Skeletal muscle tissue (tissue), 4 donors: Measurements from ENCODE around the gene ZPBP2. TPM values are rescaled to one million over a fixed set of nuclear protein-coding genes. Genes with fewer than 3 reads are reported as not detected.
"Not testable (repeated sequence)": the region's sequence is repeated elsewhere in the genome, so short reads cannot be mapped to it uniquely, and the experiment has no call there.

Experiments used
- H3K27ac ChIP-seq: one replicate; pipeline ENCODE4 v1.7.0; 2013; ENCODE audit warnings: mild to moderate bottlenecking, low read depth, low read length, inconsistent platforms
- H3K27me3 ChIP-seq, 3 donors: one replicate each; pipeline ENCODE4 v1.7.0; 2013; ENCODE audit warnings: low read length in 3 of 3; ENCODE audit not compliant: control insufficient read depth in 3 of 3, insufficient read depth in 3 of 3
- H3K36me3 ChIP-seq, 3 donors: one replicate each; pipeline ENCODE4 v1.7.0; 2013; ENCODE audit warnings: low read length in 3 of 3; ENCODE audit not compliant: control insufficient read depth in 3 of 3, insufficient read depth in 3 of 3
- H3K4me1 ChIP-seq, 3 donors: one replicate each; pipeline ENCODE4 v1.7.0; 2013; ENCODE audit warnings: low read length in 3 of 3, mild to moderate bottlenecking in 3 of 3; ENCODE audit not compliant: control insufficient read depth in 3 of 3, insufficient read depth in 3 of 3
- H3K4me3 ChIP-seq, 3 donors: one replicate each; pipeline ENCODE4 v1.7.0; 2013; ENCODE audit warnings: low read length in 3 of 3
- H3K9ac ChIP-seq, 3 donors: one replicate each; pipeline ENCODE4 v1.7.0; 2013; ENCODE audit warnings: low read length in 3 of 3, mild to moderate bottlenecking in 3 of 3, moderate library complexity in 2 of 3, low read depth in 1 of 3
- H3K9me3 ChIP-seq, 3 donors: one replicate each; pipeline ENCODE4 v1.7.0; 2013; ENCODE audit warnings: low read length in 3 of 3; ENCODE audit not compliant: control insufficient read depth in 3 of 3
- total RNA-seq: library from RNA; depleted of rRNA; stranded (reverse); fragments of >200 nt; gene quantifications from one replicate; pipeline ENCODE4 v1.2.3, GENCODE V29; 2014
- donor health status: Osteomylitis.

Gene ZPBP2
- total RNA-seq, 1 donor from 2014 or later, result not detected

- Histone ChIP-seq H3K9me3 (peaks cover 0 to 9% (median 2%) of the 10 kb centered on the region in 3 donors), H3K4me1 (peaks cover 0 to 4% (median 3%) of the 10 kb centered on the region in 3 donors), H3K9ac (no peak overlapping the region), H3K4me3 (no peak overlapping the region), H3K27me3 (peaks cover 44 to 51% (median 45%) of the 10 kb centered on the region in 3 donors), H3K36me3 (no peaks in the 10 kb centered on the region), H3K27ac (no peak overlapping the region)
Measured at GRCh38 chr17:39868554-39868942, 546 bp downstream of the ZPBP2 start.

DNA sequence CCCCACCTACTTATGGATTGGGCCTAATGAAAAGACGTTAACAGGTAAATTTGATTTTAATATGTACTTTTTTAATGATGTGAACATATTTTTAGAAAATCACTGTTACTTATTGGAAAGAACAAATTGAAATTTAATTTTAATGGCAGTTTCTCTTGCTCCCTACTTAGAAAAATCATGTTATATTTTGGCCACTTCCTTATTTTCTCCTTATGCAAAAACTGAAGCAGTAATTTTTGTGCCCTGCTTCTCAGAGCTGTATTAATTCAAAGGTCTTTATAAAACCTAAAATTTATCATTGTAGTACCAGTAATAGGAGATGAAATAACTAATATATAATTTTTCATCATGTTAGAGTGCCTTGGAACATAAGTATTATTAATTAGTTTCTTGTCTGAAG, 2.8 kb downstream of the ZPBP2 start:
- H3K4me1 ChIP-seq, result no peaks in the 10 kb centered on the region
- no peak overlapping the region for H3K4me3 ChIP-seq
- H3K9ac ChIP-seq, result no peak overlapping the region
- H3K27me3 ChIP-seq, result peaks cover 24 to 34% (median 26%) of the 10 kb centered on the region in 3 donors
- no peak overlapping the region for H3K27ac ChIP-seq
- no peaks in the 10 kb centered on the region for H3K36me3 ChIP-seq
- peaks cover 0 to 9% (median 2%) of the 10 kb centered on the region in 3 donors for H3K9me3 ChIP-seq

- no peak overlapping the region for H3K27ac ChIP-seq
- H3K4me1 ChIP-seq, result no peaks in the 10 kb centered on the region
- no peak overlapping the region for H3K4me3 ChIP-seq
- peaks cover 16 to 27% (median 21%) of the 10 kb centered on the region in 3 donors for H3K27me3 ChIP-seq
- peaks cover 0 to 9% (median 2%) of the 10 kb centered on the region in 3 donors for H3K9me3 ChIP-seq
- no peaks in the 10 kb centered on the region for H3K36me3 ChIP-seq
- H3K9ac ChIP-seq, result no peak overlapping the region
Measured at GRCh38 chr17:39871801-39872200, 3.8 kb downstream of the ZPBP2 start.

DNA sequence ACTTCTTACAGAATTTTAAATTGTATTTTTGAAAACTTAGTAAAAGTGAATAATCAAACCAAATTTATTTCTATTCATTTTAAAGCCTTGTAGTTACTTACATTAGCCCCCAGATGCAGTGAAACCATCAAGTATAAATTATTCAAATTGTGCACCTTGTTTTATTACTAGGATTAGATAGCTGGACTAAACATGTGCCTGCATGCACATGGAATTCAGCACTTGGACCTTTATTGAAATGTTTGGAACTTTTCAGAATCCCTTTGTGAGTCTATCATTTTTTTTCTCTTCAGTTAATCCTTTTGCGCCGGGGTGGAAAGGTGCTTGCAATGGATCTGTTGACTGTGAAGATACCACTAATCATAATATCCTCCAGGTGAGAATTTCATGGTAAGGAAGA, 4.7 kb downstream of the ZPBP2 start:
- Histone ChIP-seq H3K4me3 (no peak overlapping the region), H3K4me1 (no peaks in the 10 kb centered on the region), H3K9me3 (peaks cover 0 to under 1% (median 0%) of the 10 kb centered on the region in 3 donors), H3K9ac (no peak overlapping the region), H3K27me3 (peaks cover 6 to 17% (median 17%) of the 10 kb centered on the region in 3 donors), H3K27ac (no peak overlapping the region), H3K36me3 (no peaks in the 10 kb centered on the region)

DNA sequence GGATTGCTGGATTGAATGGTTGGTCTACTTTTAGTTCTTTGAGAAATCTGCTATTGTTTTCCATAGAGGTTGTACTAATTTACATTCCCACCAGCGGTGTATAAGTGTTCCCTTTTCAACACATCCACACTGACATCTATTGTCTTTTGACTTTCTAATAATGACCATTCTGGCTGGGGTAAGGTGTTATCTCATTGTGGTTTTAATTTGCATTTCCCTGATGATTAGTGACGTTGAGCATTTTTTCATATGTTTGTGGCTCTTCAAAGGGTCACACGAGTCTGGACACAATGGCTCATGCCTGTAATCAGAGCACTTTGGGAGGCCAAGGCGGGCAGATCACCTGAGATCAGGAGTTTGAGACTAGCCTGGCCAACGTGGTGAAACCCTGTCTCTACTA, 18.1 kb downstream of the ZPBP2 start:
- not testable (repeated sequence) for H3K36me3 ChIP-seq, H3K4me1 ChIP-seq, H3K9ac ChIP-seq, H3K27ac ChIP-seq, H3K4me3 ChIP-seq, H3K27me3 ChIP-seq, H3K9me3 ChIP-seq

- H3K4me1 ChIP-seq, result no peaks in the 10 kb centered on the region
- H3K27ac ChIP-seq, result no peak overlapping the region
- no peaks in the 10 kb centered on the region for H3K9me3 ChIP-seq
- no peak overlapping the region for H3K9ac ChIP-seq
- H3K36me3 ChIP-seq, result no peaks in the 10 kb centered on the region
- peaks cover 4 to 5% (median 4%) of the 10 kb centered on the region in 3 donors for H3K27me3 ChIP-seq
- H3K4me3 ChIP-seq, result no peak overlapping the region
Measured at GRCh38 chr17:39887078-39887477, 19.1 kb downstream of the ZPBP2 start.

DNA sequence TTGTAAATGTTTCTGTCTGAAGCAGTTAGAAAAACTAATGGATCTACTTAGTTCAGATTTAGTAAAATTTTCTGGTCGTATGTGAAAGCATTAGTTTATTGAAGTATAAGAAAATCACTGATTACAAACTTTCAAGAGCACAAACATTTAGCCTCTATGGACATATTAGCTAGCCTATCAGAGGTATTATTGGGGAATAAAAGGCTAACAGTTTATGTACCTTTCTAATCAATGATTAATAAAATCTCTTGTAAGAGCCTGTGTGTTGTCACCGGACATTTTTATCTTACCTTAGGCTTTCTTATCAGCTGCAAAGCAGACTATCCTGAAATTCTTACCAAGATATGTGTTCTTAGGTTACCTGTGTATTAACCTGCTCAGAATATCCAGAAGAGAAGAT, 21.2 kb downstream of the ZPBP2 start:
- Histone ChIP-seq H3K27me3 (peaks cover 5 to 16% (median 12%) of the 10 kb centered on the region in 3 donors), H3K4me3 (no peak overlapping the region), H3K4me1 (no peaks in the 10 kb centered on the region)

GRCh38 chr17:39894681-39895376, 26.8 kb downstream of the ZPBP2 start:
- Histone ChIP-seq H3K9ac (no peak overlapping the region), H3K4me3 (no peak overlapping the region), H3K9me3 (no peaks in the 10 kb centered on the region), H3K27ac (no peak overlapping the region), H3K36me3 (no peaks in the 10 kb centered on the region), H3K27me3 (peaks cover 0 to 12% (median 8%) of the 10 kb centered on the region in 3 donors), H3K4me1 (no peaks in the 10 kb centered on the region)

More for the DNA sequence above, 21.2 kb downstream of the ZPBP2 start:
- H3K9me3 ChIP-seq, result no peaks in the 10 kb centered on the region
- H3K9ac ChIP-seq, result no peak overlapping the region
- no peak overlapping the region for H3K27ac ChIP-seq
- no peaks in the 10 kb centered on the region for H3K36me3 ChIP-seq

DNA sequence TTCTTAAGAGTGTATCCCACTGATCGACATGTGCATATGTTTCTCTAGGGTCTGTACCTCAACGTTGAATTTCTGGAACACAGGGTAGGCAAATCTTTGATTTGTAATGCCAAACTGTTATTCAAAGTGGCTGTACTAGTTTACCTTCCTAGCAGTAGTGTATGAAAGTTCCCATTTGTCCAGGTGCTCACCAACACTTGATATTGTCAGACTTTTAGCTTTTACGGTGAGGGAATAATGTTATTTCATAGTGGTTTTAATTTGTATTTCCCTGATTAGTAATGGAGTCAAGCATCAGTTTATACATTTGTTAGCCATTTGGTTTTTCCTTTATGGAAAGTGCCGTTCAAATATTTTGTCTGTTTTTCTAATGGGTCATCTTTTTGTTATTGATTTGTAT, 30.1 kb downstream of the ZPBP2 start:
- H3K27ac ChIP-seq, result no peak overlapping the region
- H3K4me3 ChIP-seq, result no peak overlapping the region
- no peaks in the 10 kb centered on the region for H3K9me3 ChIP-seq
- H3K36me3 ChIP-seq, result no peaks in the 10 kb centered on the region
- no peak overlapping the region for H3K9ac ChIP-seq
- H3K4me1 ChIP-seq, result no peaks in the 10 kb centered on the region
- H3K27me3 ChIP-seq, result peaks cover 0 to 3% (median under 1%) of the 10 kb centered on the region in 3 donors

GRCh38 chr17:39899215-39899614, 31.2 kb downstream of the ZPBP2 start:
- Histone ChIP-seq H3K9ac (no peak overlapping the region), H3K27ac (no peak overlapping the region), H3K27me3 (no peaks in the 10 kb centered on the region), H3K4me3 (no peak overlapping the region), H3K9me3 (no peaks in the 10 kb centered on the region), H3K4me1 (no peaks in the 10 kb centered on the region), H3K36me3 (peaks cover 0 to 2% (median 0%) of the 10 kb centered on the region in 3 donors)
